Measurements from ENCODE around the gene MIB2.

The MIB2 gene

GRCh38 chr1:1598720-1599029 lies 16.6 kb upstream of the MIB2 start:
- DNase-seq, result no peak

DNA sequence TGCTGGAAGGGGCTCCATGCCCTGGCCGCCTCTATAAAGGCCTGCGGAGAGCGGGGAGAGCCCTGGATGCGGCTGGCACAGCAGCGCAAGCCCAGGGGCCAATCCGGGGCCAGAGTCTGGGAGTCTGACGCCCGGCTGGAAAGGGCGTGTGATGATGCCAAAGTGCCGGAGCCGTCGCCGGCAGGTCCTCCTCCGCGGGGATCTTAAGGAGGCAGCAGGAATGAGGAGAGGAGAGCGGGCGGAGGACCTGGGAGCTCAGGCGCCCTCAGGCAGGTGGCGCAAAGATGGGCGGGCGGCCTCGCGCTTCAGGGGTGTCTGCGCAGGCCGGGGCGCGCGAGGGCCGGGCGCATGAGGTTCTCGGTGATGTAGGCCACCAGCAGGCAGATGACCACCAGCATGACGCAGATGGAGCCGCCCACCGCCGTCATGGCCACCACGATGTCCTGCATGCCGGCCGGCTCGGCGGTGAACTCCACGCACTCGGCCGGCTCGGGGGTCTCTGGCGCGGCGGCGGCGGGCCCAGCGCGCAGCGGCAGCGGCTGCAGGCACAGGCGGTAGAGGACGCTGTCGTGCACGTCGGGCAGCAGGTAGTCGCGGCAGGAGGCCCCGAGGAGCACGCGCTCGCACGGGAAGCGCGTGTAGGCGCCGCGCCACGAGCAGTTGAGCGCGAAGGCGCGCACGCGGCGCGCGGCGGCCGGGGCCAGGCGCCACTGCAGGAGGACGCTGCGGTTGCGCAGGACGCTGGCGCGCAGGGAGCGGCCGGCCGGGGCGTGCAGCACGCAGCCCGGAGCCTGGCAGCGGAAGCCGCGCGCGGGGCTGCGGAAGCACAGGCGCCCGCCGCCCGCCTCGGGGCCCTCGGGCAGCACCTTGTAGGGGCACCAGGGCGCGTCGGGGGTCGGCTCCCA lies 16.0 kb upstream of the MIB2 start:
- no peak for DNase-seq

DNA sequence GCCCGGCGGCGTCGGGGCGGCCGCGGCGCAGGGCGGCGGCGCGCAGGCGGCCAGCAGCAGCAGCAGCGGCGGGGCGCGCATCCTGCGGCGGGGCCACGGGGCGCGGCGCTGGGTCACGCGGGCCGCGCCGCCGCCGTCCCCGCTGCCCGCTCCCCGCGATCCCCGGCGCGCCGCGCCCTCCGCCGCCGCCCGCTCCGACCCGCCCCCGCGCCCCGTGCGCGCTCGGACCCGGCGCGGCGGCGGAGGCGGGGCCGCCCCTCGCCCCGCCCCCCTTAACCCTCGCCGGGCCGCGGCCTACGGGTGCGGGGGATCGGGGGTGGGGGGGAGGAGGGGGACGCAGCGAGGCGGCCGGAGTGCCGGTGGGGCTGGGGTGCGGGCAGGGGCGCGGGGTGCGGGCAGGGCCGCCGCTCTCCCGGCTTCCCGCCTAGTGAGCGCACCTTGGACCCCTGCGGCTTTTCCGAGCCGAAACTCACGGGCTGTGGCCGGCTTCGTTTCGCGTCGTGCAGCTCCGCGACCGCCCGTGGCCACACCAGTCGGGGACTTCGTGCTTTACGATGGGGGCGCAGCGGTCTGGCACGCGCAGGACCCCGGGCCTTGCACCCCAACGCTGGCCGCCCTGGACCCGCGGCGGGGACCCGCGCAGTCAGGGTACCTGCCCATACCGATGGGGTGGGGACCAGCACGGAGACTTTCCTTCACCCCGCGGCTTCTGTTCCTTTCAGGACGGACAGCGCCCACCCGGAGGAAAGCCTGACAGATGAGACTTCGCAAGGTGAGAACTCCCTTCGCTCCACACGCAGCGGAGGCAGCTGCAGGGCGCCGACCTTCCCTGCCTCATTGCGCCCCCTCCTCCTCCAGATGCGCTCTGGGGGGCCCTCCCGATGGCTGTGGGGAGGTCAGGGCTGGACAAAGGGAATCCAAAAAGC lies 15.1 kb upstream of the MIB2 start, which contains the start of gene FNDC10:
TSS of gene FNDC10 (minus strand) at position 201 of the 926 bp plus-strand sequence. CDS start at position 81, 120 bp downstream.
- no peak for DNase-seq

- DNase-seq, result no peak
Observed at GRCh38 chr1:1600861-1601563, 14.3 kb upstream of the MIB2 start.

- DNase-seq, result no peak
Observed at GRCh38 chr1:1601564-1602303, 13.6 kb upstream of the MIB2 start.

GRCh38 chr1:1602304-1602967 lies 12.9 kb upstream of the MIB2 start:
- no peak for DNase-seq

DNA sequence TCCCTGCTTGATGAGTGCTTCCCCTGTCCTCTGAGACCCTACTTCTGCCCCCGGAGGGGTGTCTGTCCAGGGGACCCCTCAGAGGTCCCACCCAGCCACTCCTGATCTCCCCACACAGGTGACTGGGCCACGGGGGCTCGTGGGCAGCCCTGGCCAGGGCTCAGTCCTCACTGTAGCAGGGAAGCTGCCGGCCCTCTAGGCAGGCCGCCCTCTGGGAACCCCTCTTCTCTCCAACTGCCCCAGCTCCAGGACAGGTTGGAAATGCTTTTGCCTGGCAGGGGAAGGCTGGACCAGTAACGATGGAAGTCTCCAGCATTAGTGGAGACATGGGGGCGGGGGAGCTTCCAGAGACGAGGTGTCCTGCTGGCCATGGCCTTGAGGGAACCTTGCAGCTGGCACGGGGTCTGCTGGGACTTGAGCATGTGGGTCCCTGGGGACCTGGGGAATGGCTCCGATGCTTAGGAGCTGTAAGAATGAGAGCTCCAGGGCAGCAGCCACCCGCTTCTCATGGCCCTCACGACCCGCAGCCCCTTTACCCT lies 12.3 kb upstream of the MIB2 start:
- no peak for DNase-seq

DNA sequence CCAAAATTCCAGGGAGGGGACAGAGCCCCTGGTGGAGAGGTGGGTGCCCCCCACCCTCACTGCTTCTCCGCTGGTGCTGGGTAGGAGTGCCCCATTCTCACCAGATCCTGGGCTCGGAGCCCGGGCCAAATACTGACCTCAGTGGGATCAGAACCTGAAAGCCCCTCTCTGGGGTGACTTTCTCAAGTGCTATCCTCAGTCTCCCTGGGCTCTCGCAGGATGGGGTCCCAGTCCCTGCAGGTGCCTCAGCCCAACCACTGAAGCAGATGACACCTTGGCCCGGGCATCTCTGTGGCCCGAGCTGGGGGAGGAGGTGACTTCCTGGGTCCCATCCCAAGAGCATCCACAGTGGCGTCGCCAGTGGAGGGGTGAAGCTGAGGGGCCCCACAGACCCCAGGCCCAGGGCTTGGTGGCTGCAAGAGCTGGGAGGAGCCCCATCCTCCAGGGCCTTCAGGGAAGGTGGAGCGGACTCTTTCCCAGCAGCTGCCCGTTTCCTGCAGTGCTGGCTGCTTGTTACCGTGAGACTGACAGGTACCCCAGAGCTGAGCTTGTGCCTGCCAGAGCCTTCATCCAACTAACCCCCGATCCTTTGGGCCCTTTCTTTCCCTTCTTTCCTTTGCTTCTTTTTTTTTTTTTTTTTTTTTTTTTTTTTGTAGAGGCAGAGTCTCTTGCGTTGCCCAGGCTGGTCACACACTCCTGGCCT lies 11.5 kb upstream of the MIB2 start:
- DNase-seq, result no peak

GRCh38 chr1:1604374-1605033 lies 10.8 kb upstream of the MIB2 start:
- DNase-seq, result no peak

DNA sequence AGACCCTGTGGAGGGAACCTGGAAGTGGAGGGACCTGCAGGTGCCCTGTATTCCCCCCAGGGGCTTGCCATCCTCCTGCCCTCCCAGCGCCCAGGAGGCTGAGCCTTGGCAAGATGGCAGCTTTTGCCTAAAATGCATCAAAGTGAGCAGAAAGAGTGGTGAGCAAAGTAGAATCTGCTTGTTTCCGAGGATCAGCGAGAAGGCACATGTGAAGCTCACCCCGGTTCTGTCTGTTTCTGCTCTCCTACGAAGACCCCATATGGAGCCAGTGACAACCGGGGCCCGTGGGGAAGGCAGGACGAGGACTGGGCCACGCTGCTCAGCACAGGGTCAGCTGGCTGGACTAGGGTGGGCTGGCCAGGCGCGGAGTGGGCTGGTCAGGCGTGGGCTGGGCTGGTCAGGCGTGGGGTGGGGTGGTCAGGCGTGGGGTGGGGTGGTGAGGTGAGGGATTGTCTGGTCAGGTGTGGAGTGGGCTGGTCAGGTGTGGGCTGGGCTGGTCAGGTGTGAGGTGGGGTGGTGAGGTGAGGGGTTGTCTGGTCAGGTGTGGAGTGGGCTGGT lies 10.2 kb upstream of the MIB2 start:
- DNase-seq, result no peak

GRCh38 chr1:1605724-1606123 lies 9.6 kb upstream of the MIB2 start:
- no peak for DNase-seq

GRCh38 chr1:1606232-1606631 lies 9.1 kb upstream of the MIB2 start:
- no peak for DNase-seq

- DNase-seq, result no peak
Observed at GRCh38 chr1:1609822-1610485, 5.3 kb upstream of the MIB2 start.

- DNase-seq, result no peak
Observed at GRCh38 chr1:1610796-1611195, 4.5 kb upstream of the MIB2 start.

GRCh38 chr1:1612104-1612400 lies 3.2 kb upstream of the MIB2 start:
- no peak for DNase-seq

DNA sequence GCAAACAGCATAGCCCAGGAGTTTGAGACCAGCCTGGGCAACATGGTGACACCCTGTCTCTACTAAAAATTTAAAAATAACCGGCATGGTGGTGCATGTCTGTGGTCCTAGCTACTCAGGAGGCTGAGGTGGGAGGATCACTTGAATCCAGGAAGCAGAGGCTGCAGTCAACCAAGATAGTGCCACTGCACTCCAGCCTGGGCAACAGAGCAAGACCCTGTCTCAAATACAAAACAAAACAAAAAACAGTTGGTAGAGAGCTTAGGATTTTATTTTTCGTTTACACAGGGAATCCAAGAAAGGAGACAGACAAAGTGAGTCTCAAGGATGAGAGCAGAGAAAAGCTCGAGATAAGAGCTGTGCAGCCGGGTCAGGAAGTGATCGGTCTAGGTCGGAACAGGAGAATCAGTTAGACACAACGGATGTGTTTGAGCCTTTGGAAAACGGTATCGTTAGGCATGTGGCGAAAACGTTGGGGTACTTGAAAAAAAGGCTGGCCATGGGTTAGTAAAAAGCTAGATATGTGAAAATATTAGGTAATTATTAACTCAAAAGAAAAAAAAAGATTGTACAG lies 1.7 kb upstream of the MIB2 start:
- DNase-seq, result no peak

GRCh38 chr1:1614204-1614953 lies 921 bp upstream of the MIB2 start:
- DNase-seq, result no peak

DNA sequence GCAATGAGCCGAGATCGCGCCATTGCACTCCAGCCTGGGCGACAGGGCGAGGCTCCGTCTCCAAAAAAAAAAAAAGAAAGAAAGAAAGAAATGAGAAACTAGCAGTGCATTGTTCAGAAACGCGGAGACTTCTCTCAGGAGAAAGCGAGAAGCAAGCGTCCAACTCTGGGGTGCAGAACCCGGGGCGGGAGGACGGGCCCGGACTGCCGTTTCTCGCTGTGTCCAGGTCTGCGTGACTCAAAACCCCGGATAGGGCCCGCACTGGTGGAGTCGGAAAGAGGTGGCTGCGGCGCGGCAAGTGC lies 395 bp upstream of the MIB2 start:
- DNase-seq, result no peak
